ENCODE measurements around the gene IRX2.

IRX2 gene

GRCh38 chr5:2714026-2714425 lies 37.5 kb downstream of the IRX2 start:
- no peak for TF ChIP-seq CTCF (conservative IDR thresholded peaks at IDR 0.05; ENCODE audit: low read depth, low read length)
- no peak overlapping the region for H3K4me3 ChIP-seq (ENCODE audit: low read depth, low read length)
- no peak for DNase-seq (ENCODE audit: low read depth)

- no peak for DNase-seq (ENCODE audit: low read depth)
- H3K4me3 ChIP-seq (ENCODE audit: low read depth, low read length), result no peak overlapping the region
- TF ChIP-seq CTCF (conservative IDR thresholded peaks at IDR 0.05; ENCODE audit: low read depth, low read length), result no peak
Measured at GRCh38 chr5:2711446-2712425, 39.7 kb downstream of the IRX2 start.

GRCh38 chr5:2710910-2711309 lies 40.6 kb downstream of the IRX2 start:
- DNase-seq (ENCODE audit: low read depth), result peak; percentile 1
- TF ChIP-seq CTCF (conservative IDR thresholded peaks at IDR 0.05; ENCODE audit: low read depth, low read length), result no peak
- no peak overlapping the region for H3K4me3 ChIP-seq (ENCODE audit: low read depth, low read length)

GRCh38 chr5:2709976-2710689 lies 41.3 kb downstream of the IRX2 start:
- TF ChIP-seq CTCF (conservative IDR thresholded peaks at IDR 0.05; ENCODE audit: low read depth, low read length), result no peak
- H3K4me3 ChIP-seq (ENCODE audit: low read depth, low read length), result no peak overlapping the region
- no peak for DNase-seq (ENCODE audit: low read depth)

- no peak for DNase-seq (ENCODE audit: low read depth)
- no peak for TF ChIP-seq CTCF (conservative IDR thresholded peaks at IDR 0.05; ENCODE audit: low read depth, low read length)
- H3K4me3 ChIP-seq (ENCODE audit: low read depth, low read length), result no peak overlapping the region
Measured at GRCh38 chr5:2708751-2709150, 42.7 kb downstream of the IRX2 start.

- no peak for TF ChIP-seq CTCF (conservative IDR thresholded peaks at IDR 0.05; ENCODE audit: low read depth, low read length)
- no peak for DNase-seq (ENCODE audit: low read depth)
- no peak overlapping the region for H3K4me3 ChIP-seq (ENCODE audit: low read depth, low read length)
Measured at GRCh38 chr5:2708132-2708531, 43.3 kb downstream of the IRX2 start.
